ENCODE results near the gene ST6GAL1.

DNA sequence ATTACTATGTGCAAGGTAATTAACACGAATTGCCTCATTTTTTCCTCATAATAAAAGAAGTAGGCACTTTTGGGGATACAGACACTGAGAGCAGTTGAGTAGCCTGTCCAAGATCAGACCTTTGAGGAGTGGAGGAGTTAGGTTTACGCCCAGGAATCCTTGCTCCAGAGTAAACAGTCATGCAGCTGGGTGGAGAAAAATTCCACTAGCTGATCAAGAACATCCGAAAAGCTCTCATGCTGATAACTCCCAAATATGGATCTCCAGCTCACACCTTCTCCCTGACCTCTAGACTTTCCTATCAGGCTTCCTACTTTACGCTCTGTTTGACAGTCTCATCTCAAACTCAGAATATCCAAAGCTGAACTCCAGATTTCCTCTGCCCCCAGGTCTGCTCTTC is 53.3 kb downstream of the ST6GAL1 start:
- TF ChIP-seq, protein P1, sequence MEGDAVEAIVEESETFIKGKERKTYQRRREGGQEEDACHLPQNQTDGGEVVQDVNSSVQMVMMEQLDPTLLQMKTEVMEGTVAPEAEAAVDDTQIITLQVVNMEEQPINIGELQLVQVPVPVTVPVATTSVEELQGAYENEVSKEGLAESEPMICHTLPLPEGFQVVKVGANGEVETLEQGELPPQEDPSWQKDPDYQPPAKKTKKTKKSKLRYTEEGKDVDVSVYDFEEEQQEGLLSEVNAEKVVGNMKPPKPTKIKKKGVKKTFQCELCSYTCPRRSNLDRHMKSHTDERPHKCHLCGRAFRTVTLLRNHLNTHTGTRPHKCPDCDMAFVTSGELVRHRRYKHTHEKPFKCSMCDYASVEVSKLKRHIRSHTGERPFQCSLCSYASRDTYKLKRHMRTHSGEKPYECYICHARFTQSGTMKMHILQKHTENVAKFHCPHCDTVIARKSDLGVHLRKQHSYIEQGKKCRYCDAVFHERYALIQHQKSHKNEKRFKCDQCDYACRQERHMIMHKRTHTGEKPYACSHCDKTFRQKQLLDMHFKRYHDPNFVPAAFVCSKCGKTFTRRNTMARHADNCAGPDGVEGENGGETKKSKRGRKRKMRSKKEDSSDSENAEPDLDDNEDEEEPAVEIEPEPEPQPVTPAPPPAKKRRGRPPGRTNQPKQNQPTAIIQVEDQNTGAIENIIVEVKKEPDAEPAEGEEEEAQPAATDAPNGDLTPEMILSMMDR (conservative IDR thresholded peaks at IDR 0.05): no peak
- TF ChIP-seq ZFX (IDR thresholded peaks at IDR 0.05): no peak
